ENCODE data around the gene TMEM184B.

- TF ChIP-seq ZNF687 (IDR thresholded peaks at IDR 0.05) (no peak), CTCF (IDR thresholded peaks at IDR 0.05 in 2 of 3, conservative IDR thresholded peaks at IDR 0.05 in 1 of 3; ENCODE audit: control insufficient read depth in 2 of 3, extremely low read depth in 1 of 3, insufficient read depth in 1 of 3, low read depth in 3 of 3, low read length in 3 of 3) (no peak), MYB (IDR thresholded peaks at IDR 0.05; ENCODE audit: borderline replicate concordance, low read depth, low read length) (no peak), KAT2A (conservative IDR thresholded peaks at IDR 0.05; ENCODE audit: control insufficient read depth, low read depth, low read length) (no peak), USF1 (IDR thresholded peaks at IDR 0.05; ENCODE audit: borderline replicate concordance, extremely low read length, insufficient read depth, low read depth, low read length) (no peak), CREB1 (IDR thresholded peaks at IDR 0.05; ENCODE audit: low read depth) (no peak), MAX (IDR thresholded peaks at IDR 0.05; ENCODE audit: low read depth, low read length) (no peak), PML (IDR thresholded peaks at IDR 0.05; ENCODE audit: low read length) (no peak), MEF2A (IDR thresholded peaks at IDR 0.05; ENCODE audit: insufficient read depth, low read depth, low read length) (no peak), EZH2 (IDR thresholded peaks at IDR 0.05; ENCODE audit: borderline replicate concordance, control insufficient read depth, low read depth, low read length) (no peak), HDAC6 (IDR thresholded peaks at IDR 0.05; ENCODE audit: unreplicated experiment) (no peak), POLR2A (IDR thresholded peaks at IDR 0.05; ENCODE audit: low read depth, low read length) (no peak)
Observed at GRCh38 chr22:38271927-38272372, 860 bp downstream of the TMEM184B start.

Measured in GM12878 (cell line).